Measurements from ENCODE around the gene HRH3.

The HRH3 gene

DNA sequence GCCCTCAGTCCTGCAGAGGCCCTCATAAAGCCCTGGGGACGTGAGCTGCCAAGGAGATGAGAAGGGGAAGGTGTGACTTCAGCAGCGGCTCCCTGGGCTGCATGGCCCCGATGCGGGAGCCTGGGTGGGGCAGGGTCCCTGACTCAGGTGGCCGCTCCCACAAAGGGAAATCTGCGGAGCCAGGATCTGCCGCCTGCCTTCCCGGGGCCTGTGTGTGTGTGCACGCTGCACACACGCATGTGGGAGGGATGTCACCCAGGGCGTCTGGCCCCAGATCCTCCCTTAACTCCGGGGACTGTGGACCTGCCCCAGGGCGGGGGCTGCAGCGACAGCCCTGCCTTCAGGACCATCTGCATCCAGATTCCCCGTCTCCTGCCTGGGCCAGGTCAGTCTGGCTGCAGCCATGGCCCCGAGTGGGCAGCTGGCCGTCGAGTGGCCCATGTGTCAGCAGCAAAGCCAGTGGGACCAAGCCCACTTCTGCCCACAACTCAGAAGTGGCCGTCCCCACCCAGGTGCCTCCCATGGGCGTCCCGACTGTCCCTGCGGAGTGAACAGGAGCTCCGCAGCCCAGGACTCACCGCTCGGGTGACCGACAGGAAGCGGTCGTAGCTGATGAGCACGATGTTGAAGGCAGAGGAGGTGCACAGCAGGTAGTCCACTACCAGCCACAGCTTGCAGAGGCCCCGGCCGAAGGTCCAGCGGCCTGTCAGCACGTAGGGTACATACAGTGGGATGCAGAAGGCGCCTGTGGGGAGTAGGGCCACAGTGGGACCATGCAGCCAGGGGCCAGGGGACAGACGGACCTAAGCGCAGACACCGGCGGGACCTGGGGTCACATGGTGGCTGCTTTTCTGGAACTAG, 1.9 kb downstream of the HRH3 start:
- 56 to 62% methylated on average over 38 of the region's 38 CpGs for WGBS, 2 experiments
- Histone ChIP-seq H3K4me3 (ENCODE audit: insufficient read depth, low read depth, low read length) (no peak overlapping the region), H3K36me3 (ENCODE audit: control insufficient read depth, insufficient read depth, low read length) (no peaks in the 10 kb centered on the region), H3K4me1 (ENCODE audit: control insufficient read depth, insufficient read depth, low read length) (peaks cover 24% of the 10 kb centered on the region), H3K27me3 (ENCODE audit: control insufficient read depth, insufficient read depth, low read length, poor library complexity, severe bottlenecking) (peaks cover 86% of the 10 kb centered on the region), H3K27ac (ENCODE audit: insufficient read depth, low read depth, low read length, poor library complexity, severe bottlenecking) (no peak overlapping the region), H3K9me3 (ENCODE audit: control insufficient read depth, low read length) (no peaks in the 10 kb centered on the region)

DNA sequence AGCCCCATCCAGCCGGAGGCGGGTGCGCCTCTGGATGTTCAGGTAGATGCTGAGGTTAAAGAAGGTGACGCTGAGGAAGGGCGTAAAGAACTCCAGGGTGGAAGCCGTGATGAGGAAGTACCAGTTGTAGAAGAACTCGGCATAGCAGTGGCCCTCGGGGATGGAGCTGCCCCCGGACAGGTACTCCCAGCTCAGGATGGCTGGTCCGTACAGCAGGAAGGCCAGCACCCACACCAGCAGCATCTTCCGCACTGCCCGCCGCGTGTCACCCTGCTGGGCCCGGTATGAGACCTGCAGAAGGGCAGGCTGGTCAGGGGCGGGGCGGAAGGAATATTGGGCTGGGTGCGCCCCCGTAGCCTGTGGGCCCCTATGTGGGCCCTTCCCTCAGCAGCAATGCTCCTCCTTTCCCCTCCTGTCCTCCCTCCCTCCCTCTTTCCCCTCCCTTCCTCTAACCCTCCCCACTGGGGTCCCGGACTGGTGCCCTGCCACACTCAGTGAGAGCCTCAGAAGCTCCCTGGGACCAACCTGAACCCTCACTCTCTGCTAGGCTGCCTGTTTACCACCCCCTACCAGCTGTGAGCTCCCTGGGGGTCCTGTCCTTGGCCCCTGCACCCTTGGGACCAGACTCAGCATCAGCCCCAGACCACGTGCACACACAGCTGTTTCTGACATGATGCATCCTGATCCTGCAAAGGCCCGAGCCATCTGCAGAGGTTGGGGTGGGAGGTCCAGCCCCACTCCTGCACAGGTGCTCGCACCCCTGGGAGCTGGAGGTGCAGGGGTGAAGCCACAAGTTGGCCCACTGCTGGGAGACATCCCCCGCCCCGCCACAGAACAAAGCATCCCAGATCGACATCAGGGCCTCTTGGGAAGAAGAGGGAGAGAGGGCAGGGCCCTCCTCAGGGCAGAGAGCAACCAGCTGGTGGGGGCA, 3.2 kb downstream of the HRH3 start:
- Histone ChIP-seq H3K27me3 (ENCODE audit: control insufficient read depth, insufficient read depth, low read length, poor library complexity, severe bottlenecking) (peaks cover 74% of the 10 kb centered on the region), H3K27ac (ENCODE audit: insufficient read depth, low read depth, low read length, poor library complexity, severe bottlenecking) (no peak overlapping the region), H3K4me3 (ENCODE audit: insufficient read depth, low read depth, low read length) (no peak overlapping the region), H3K4me1 (ENCODE audit: control insufficient read depth, insufficient read depth, low read length) (peaks cover 31% of the 10 kb centered on the region), H3K9me3 (ENCODE audit: control insufficient read depth, low read length) (no peaks in the 10 kb centered on the region), H3K36me3 (ENCODE audit: control insufficient read depth, insufficient read depth, low read length) (no peaks in the 10 kb centered on the region)
- 88 to 89% methylated on average over 26 of the region's 26 CpGs for WGBS, 2 experiments

DNA sequence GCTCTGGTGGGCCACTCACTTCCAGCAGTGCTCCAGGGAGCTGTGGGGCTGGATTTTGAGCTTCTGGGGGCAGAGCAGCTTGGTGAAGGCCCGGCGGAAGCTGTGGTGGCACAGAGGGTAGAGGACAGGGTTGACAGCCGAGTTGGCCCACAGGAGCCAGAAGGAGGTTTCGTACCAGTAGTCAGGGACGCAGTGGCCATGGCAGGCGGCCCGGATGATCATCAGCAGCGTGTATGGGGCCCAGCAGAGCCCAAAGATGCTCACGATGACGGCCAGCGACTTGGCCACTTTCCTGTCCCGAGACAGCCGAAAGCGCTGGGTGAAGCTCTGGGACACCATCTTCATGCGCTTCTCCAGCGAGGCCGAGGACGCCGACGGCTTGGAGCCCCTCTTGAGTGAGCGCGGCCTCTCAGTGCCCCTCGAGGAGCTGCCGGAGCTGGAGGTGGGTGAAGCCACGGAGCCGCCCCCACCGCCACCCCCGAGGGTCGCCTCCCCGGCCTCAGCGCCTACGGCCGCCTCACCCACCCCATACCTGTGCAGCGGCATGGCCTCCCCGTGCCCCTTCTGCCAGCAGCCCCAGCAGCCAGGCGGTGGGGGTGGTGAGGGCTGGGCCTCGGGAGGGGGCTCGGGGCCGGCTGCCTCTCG, 4.0 kb downstream of the HRH3 start:
- no peak overlapping the region for H3K4me3 ChIP-seq (ENCODE audit: insufficient read depth, low read depth, low read length)
- WGBS, 2 experiments = 90% methylated on average over 40 of the region's 40 CpGs
- no peak overlapping the region for H3K27ac ChIP-seq (ENCODE audit: insufficient read depth, low read depth, low read length, poor library complexity, severe bottlenecking)
- H3K9me3 ChIP-seq (ENCODE audit: control insufficient read depth, low read length) = no peaks in the 10 kb centered on the region
- H3K27me3 ChIP-seq (ENCODE audit: control insufficient read depth, insufficient read depth, low read length, poor library complexity, severe bottlenecking) = peaks cover 66% of the 10 kb centered on the region
- peaks cover 27% of the 10 kb centered on the region for H3K4me1 ChIP-seq (ENCODE audit: control insufficient read depth, insufficient read depth, low read length)
- H3K36me3 ChIP-seq (ENCODE audit: control insufficient read depth, insufficient read depth, low read length) = no peaks in the 10 kb centered on the region

DNA sequence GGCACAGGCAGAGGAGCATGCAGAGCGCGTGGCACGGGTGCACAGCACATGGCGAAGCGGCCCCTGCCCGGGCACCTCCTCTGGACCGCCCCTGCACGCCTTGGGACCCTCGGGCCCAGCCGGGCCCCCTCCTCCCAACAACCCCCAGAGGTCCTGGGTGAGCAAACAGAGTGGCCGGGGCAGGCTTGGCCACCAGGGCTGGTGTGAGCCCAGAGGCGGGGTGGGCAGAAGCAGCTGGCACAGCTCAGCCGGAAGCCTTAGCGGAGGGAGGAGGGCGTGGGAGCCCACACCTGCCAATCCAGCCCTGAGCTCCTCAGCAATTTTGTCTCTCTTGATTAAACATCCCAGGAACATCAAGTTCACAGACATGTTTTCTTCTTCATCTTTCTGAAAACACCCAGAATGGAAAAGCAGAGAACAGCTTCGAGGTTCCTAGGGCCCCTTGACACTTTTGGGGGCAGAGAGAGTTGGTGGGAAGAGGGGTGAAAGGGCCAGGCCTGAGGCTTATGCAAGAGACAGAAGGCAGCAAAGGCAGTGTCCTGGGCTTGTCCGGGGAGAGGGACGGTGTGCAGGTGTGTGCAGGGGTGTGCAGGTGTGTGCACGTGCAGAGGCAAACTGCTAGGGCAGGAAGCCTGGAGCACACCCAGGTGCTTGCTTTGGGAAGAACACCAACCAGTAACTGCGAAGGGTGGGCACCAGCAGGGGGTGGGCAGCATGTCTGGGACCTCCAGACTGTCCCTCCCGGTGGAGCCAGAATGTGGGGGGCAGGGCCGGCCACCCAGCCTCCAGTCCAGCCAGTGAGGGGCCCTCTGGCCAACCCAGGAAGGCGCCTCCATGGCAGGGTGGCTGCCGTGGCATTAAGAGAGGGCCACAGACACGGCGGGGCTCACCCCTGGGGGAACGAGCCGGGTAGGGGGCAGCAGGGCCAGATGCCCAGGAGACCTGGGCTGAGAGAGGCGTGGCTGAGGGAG, 4.8 kb downstream of the HRH3 start:
- Histone ChIP-seq H3K36me3 (ENCODE audit: control insufficient read depth, insufficient read depth, low read length) (no peaks in the 10 kb centered on the region), H3K9me3 (ENCODE audit: control insufficient read depth, low read length) (no peaks in the 10 kb centered on the region), H3K4me1 (ENCODE audit: control insufficient read depth, insufficient read depth, low read length) (peaks cover 20% of the 10 kb centered on the region), H3K27me3 (ENCODE audit: control insufficient read depth, insufficient read depth, low read length, poor library complexity, severe bottlenecking) (peaks cover 58% of the 10 kb centered on the region), H3K4me3 (ENCODE audit: insufficient read depth, low read depth, low read length) (no peak overlapping the region), H3K27ac (ENCODE audit: insufficient read depth, low read depth, low read length, poor library complexity, severe bottlenecking) (no peak overlapping the region)
- 91 to 93% methylated on average over 29 of the region's 29 CpGs for WGBS, 2 experiments

DNA sequence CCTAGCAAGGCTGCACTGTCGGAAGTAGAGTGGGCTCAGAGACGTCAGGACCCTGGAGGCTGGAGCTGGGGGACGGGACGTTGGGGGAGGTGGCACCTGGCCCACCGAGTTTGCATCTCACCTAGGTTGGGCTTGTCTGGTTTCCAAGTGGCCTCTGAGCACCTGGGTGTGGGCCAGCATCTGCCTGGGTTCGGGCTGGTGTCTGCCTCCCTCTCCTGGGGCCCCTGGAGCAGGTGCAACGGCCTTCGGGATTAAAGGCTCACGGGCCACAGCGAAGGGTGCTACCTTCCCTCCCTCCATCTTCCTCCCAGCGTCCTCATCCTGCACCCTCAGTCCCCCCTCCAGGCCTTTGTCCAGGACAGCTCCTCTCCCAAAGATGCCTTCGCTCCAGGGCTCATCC, 6.0 kb downstream of the HRH3 start:
- Histone ChIP-seq H3K27ac (ENCODE audit: insufficient read depth, low read depth, low read length, poor library complexity, severe bottlenecking) (no peak overlapping the region), H3K4me1 (ENCODE audit: control insufficient read depth, insufficient read depth, low read length) (peaks cover 14% of the 10 kb centered on the region), H3K4me3 (ENCODE audit: insufficient read depth, low read depth, low read length) (no peak overlapping the region), H3K9me3 (ENCODE audit: control insufficient read depth, low read length) (no peaks in the 10 kb centered on the region), H3K27me3 (ENCODE audit: control insufficient read depth, insufficient read depth, low read length, poor library complexity, severe bottlenecking) (peaks cover 47% of the 10 kb centered on the region), H3K36me3 (ENCODE audit: control insufficient read depth, insufficient read depth, low read length) (no peaks in the 10 kb centered on the region)
- WGBS, 2 experiments = 76% methylated on average over 12 of the region's 12 CpGs

DNA sequence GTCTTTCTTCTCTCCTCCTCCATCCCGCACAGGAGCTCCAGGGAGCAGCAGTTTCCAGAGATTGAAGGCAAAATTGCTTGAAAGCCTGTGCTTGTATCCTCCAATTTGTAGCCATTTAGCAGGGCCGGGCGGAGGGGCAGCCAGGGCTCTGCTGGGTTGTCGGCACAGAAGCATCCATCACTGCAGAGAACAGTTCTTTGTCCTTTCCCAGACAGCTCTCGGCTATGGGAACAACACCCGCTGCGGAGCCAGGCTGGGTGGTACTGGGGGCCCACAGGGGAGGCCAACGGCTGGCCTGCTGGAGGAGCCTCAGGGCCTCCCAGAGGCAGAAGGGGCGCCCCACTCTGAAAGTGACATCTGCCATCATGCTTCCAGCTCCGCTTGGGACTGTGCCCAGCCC, 7.8 kb downstream of the HRH3 start:
- no peak overlapping the region for H3K4me3 ChIP-seq (ENCODE audit: insufficient read depth, low read depth, low read length)
- H3K36me3 ChIP-seq (ENCODE audit: control insufficient read depth, insufficient read depth, low read length) = no peaks in the 10 kb centered on the region
- H3K9me3 ChIP-seq (ENCODE audit: control insufficient read depth, low read length) = no peaks in the 10 kb centered on the region
- H3K4me1 ChIP-seq (ENCODE audit: control insufficient read depth, insufficient read depth, low read length) = peaks cover 8% of the 10 kb centered on the region
- H3K27ac ChIP-seq (ENCODE audit: insufficient read depth, low read depth, low read length, poor library complexity, severe bottlenecking) = peak overlapping the region; percentile 3
- peaks cover 29% of the 10 kb centered on the region for H3K27me3 ChIP-seq (ENCODE audit: control insufficient read depth, insufficient read depth, low read length, poor library complexity, severe bottlenecking)
- WGBS, 2 experiments = 51 to 55% methylated on average over 10 of the region's 10 CpGs

DNA sequence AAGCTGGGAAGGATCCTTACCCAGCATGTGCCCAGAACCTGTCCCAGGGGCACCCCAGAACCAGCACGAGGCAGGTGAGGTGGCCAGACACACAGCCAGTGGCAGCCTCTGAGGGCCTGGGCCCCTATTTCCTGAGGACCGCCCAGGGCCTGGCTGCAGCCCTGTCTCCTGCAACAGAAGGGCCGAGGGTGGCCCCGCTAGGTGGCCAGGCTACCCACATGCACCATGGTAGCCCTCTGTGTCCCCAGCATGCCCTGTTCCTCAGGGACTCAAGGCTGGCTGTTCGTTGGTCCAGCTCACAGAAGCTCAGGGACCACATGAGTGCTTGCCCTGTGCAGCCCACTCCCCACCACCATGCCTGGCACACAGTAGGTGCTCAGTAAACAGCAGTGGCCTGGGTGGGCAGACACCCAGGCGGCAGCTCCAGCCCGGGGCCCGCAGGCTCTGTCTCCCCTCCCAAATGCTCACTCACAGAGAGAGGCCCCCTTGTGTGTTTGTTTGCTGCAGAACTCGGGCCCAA, 8.2 kb downstream of the HRH3 start:
- Histone ChIP-seq H3K4me3 (ENCODE audit: insufficient read depth, low read depth, low read length) (no peak overlapping the region), H3K27me3 (ENCODE audit: control insufficient read depth, insufficient read depth, low read length, poor library complexity, severe bottlenecking) (peaks cover 24% of the 10 kb centered on the region), H3K9me3 (ENCODE audit: control insufficient read depth, low read length) (no peaks in the 10 kb centered on the region), H3K4me1 (ENCODE audit: control insufficient read depth, insufficient read depth, low read length) (peaks cover 8% of the 10 kb centered on the region), H3K27ac (ENCODE audit: insufficient read depth, low read depth, low read length, poor library complexity, severe bottlenecking) (peak overlapping the region; percentile 3), H3K36me3 (ENCODE audit: control insufficient read depth, insufficient read depth, low read length) (no peaks in the 10 kb centered on the region)
- WGBS, 2 experiments = 81 to 82% methylated on average over 9 of the region's 9 CpGs

DNA sequence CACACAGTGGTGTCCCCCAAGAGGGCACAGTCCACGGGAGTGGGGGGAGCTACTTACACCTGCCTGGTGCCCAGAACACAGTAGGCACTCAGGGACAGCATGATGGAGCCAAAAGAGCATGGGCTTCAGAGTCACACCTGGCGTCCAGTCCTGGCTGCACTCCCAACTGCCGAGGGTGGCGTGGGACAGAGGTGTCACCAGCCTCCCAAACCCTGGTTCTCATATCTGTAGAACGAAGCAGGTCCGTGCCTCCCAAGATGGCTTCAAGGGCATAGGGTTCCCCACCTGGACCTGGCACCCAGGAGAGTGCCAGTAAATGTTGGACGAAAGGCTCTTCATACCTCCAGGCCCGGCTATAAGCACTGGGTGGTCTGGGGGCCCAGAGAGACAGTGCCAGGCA, 8.9 kb downstream of the HRH3 start:
- Histone ChIP-seq H3K27ac (ENCODE audit: insufficient read depth, low read depth, low read length, poor library complexity, severe bottlenecking) (no peak overlapping the region), H3K4me3 (ENCODE audit: insufficient read depth, low read depth, low read length) (no peak overlapping the region), H3K36me3 (ENCODE audit: control insufficient read depth, insufficient read depth, low read length) (no peaks in the 10 kb centered on the region), H3K27me3 (ENCODE audit: control insufficient read depth, insufficient read depth, low read length, poor library complexity, severe bottlenecking) (peaks cover 18% of the 10 kb centered on the region), H3K4me1 (ENCODE audit: control insufficient read depth, insufficient read depth, low read length) (peaks cover 8% of the 10 kb centered on the region), H3K9me3 (ENCODE audit: control insufficient read depth, low read length) (no peaks in the 10 kb centered on the region)
- 94% methylated on average over 8 of the region's 8 CpGs for WGBS, 2 experiments

DNA sequence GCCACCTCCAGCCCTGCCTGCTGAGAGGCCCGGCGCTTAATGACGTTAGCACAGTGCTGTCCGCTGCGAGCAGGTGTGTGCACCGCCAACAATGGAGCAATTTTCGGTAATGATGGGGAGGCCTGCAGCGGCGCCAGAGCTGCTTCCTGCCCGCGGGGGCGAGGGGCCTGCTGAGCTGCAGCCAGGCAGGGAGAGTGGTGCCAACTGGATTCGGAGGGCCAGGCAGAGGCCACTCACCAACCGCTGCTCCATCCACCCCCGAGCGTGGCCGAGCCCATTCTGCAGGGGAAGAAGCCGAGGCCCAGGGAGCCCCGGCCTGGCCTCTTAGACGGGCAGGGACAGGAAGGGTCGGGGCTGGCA, 9.6 kb downstream of the HRH3 start:
- Histone ChIP-seq H3K4me1 (ENCODE audit: control insufficient read depth, insufficient read depth, low read length) (peaks cover 8% of the 10 kb centered on the region), H3K4me3 (ENCODE audit: insufficient read depth, low read depth, low read length) (no peak overlapping the region), H3K9me3 (ENCODE audit: control insufficient read depth, low read length) (no peaks in the 10 kb centered on the region), H3K27ac (ENCODE audit: insufficient read depth, low read depth, low read length, poor library complexity, severe bottlenecking) (no peak overlapping the region), H3K27me3 (ENCODE audit: control insufficient read depth, insufficient read depth, low read length, poor library complexity, severe bottlenecking) (peaks cover 11% of the 10 kb centered on the region), H3K36me3 (ENCODE audit: control insufficient read depth, insufficient read depth, low read length) (no peaks in the 10 kb centered on the region)
- 89 to 90% methylated on average over 21 of the region's 21 CpGs for WGBS, 2 experiments

Measured in ectodermal cell (in vitro differentiated cells).